HEK293T (cell line): Measurements from ENCODE around the gene ILKAP.

ENCODE experiments used
- CTCF ChIA-PET: fragments of 350-600 bp; formaldehyde crosslinking; extraction: SDS; loops from one replicate; lab custom pipeline; 2021; ENCODE audit warnings: antibody characterized with exemption, inconsistent platforms; lab: Yijun Ruan, JAX
- POLR2A ChIA-PET: fragments of 350-600 bp; formaldehyde crosslinking; extraction: SDS; loops from one replicate; lab custom pipeline; 2020; ENCODE audit warnings: antibody characterized with exemption, inconsistent platforms; lab: Yijun Ruan, JAX
- DNase-seq: peaks from one replicate; pipeline ENCODE4 v3.0.0; 2012; ENCODE audit warnings: mixed read lengths; ENCODE audit errors: extremely low spot score
- ARNT ChIP-seq: fragments of 450-650 bp; IDR thresholded peaks from 2 replicates; pipeline ENCODE4 v1.6.1; 2017; ENCODE audit warnings: mild to moderate bottlenecking
- BHLHE40 ChIP-seq: fragments of 450-650 bp; IDR thresholded peaks from 2 replicates; pipeline ENCODE4 v1.6.1; 2016; ENCODE audit warnings: mild to moderate bottlenecking, moderate library complexity, borderline replicate concordance
- CTBP1 ChIP-seq: fragments of 450-650 bp; IDR thresholded peaks from 2 replicates; pipeline ENCODE4 v1.6.1; 2016; ENCODE audit warnings: borderline replicate concordance
- ELF4 ChIP-seq: fragments of 450-650 bp; IDR thresholded peaks from 2 replicates; pipeline ENCODE4 v1.6.1; 2017; ENCODE audit warnings: antibody characterized with exemption
- FOXA1 ChIP-seq: fragments of 450-650 bp; IDR thresholded peaks from 2 replicates; pipeline ENCODE4 v1.6.1; 2016; ENCODE audit warnings: mild to moderate bottlenecking
- FOXK2 ChIP-seq: fragments of 450-650 bp; IDR thresholded peaks from 2 replicates; pipeline ENCODE4 v1.6.1; 2016; ENCODE audit warnings: mild to moderate bottlenecking
- FOXM1 ChIP-seq: fragments of 450-650 bp; IDR thresholded peaks from 2 replicates; pipeline ENCODE4 v1.6.1; 2017; ENCODE audit warnings: mild to moderate bottlenecking, borderline replicate concordance
- HDGF ChIP-seq: fragments of 450-650 bp; IDR thresholded peaks from 2 replicates; pipeline ENCODE4 v1.6.1; 2017; ENCODE audit warnings: antibody characterized with exemption, borderline replicate concordance
- L3MBTL2 ChIP-seq: fragments of 450-650 bp; conservative IDR thresholded peaks from 2 replicates; pipeline ENCODE4 v1.6.1; 2016; ENCODE audit warnings: mild to moderate bottlenecking
- LEF1 ChIP-seq: fragments of 450-650 bp; IDR thresholded peaks from 2 replicates; pipeline ENCODE4 v1.6.1; 2017; ENCODE audit warnings: mild to moderate bottlenecking, borderline replicate concordance
- NFRKB ChIP-seq: fragments of 450-650 bp; IDR thresholded peaks from 2 replicates; pipeline ENCODE4 v1.6.1; 2016; ENCODE audit warnings: mild to moderate bottlenecking, moderate library complexity
- PKNOX1 ChIP-seq: fragments of 450-650 bp; IDR thresholded peaks from 2 replicates; pipeline ENCODE4 v1.6.1; 2016
- SP1 ChIP-seq: fragments of 450-650 bp; IDR thresholded peaks from 2 replicates; pipeline ENCODE4 v1.6.1; 2017
- SUZ12 ChIP-seq: fragments of 450-650 bp; IDR thresholded peaks from 2 replicates; pipeline ENCODE4 v1.6.1; 2016; ENCODE audit warnings: mild to moderate bottlenecking
- TARDBP ChIP-seq: fragments of 450-650 bp; IDR thresholded peaks from 2 replicates; pipeline ENCODE4 v1.6.1; 2016
- ZNF384 ChIP-seq: fragments of 450-650 bp; IDR thresholded peaks from 2 replicates; pipeline ENCODE4 v1.6.1; 2016

The ILKAP gene

GRCh38 chr2:238231251-238231793, 27.8 kb upstream of the ILKAP start:
- CTCF ChIA-PET, result no interaction called here
- no peak for DNase-seq
- POLR2A ChIA-PET, result no interaction called here
- TF ChIP-seq SUZ12 (no peak), PKNOX1 (no peak), BHLHE40 (no peak), CTBP1 (no peak), ARNT (no peak), FOXA1 (no peak), FOXM1 (no peak), L3MBTL2 (no peak), HDGF (no peak), ELF4 (no peak), LEF1 (no peak), FOXK2 (no peak), ZNF384 (no peak), SP1 (no peak)

- ChIA-PET CTCF (no interaction called here), POLR2A (no interaction called here)
- TF ChIP-seq ZNF384, result no peak
- TF ChIP-seq SP1, result no peak
- no peak for TF ChIP-seq SUZ12
- no peak for TF ChIP-seq PKNOX1
- TF ChIP-seq LEF1, result no peak
- no peak for TF ChIP-seq ELF4
- no peak for TF ChIP-seq FOXM1
- TF ChIP-seq BHLHE40, result no peak
- no peak for TF ChIP-seq HDGF
- DNase-seq, result no peak
These were observed 27.2 kb upstream of the ILKAP start for GRCh38 chr2:238230699-238231098.

GRCh38 chr2:238228700-238229099, 25.2 kb upstream of the ILKAP start:
- TF ChIP-seq TARDBP (no peak), HDGF (no peak), BHLHE40 (no peak), CTBP1 (no peak), ELF4 (no peak), NFRKB (no peak), LEF1 (no peak)
- ChIA-PET CTCF (no interaction called here), POLR2A (no interaction called here)
- no peak for DNase-seq

- DNase-seq, result no peak
- TF ChIP-seq FOXA1 (no peak), TARDBP (no peak), FOXK2 (no peak), ZNF384 (no peak), PKNOX1 (no peak), HDGF (no peak), BHLHE40 (no peak), ELF4 (no peak), LEF1 (no peak), L3MBTL2 (no peak), CTBP1 (no peak), NFRKB (no peak), SP1 (no peak), SUZ12 (no peak), ARNT (no peak)
- CTCF ChIA-PET, result no interaction called here
- POLR2A ChIA-PET, result no interaction called here
These were observed 24.1 kb upstream of the ILKAP start for GRCh38 chr2:238227587-238228032.

- CTCF ChIA-PET, result no interaction called here
- DNase-seq, result no peak
- POLR2A ChIA-PET, result no interaction called here
- TF ChIP-seq NFRKB (no peak), ARNT (no peak), L3MBTL2 (no peak), PKNOX1 (no peak), HDGF (no peak), SUZ12 (no peak)
These were observed 23.4 kb upstream of the ILKAP start for GRCh38 chr2:238226698-238227586.
